Right cardiac atrium (tissue), 5 donors: ENCODE data around the gene PCIF1. TPM values are rescaled to one million over a fixed set of nuclear protein-coding genes. Genes with fewer than 3 reads are reported as not detected.
A peak's percentile ranks its signal among the peaks of the same experiment; 100 is the strongest.

Experiments
- ATAC-seq, 2 donors: fragments of 200-7000 bp; cut with Tn5 transposase; one replicate each; pipeline versions ENCODE4 v1.8.0 to v1.9.1; 2020; ENCODE audit warnings: moderate library complexity in 2 of 2, mild to moderate bottlenecking in 1 of 2
- DNase-seq, 3 donors: peaks; one replicate each; pipeline ENCODE4 v3.0.0-alpha.2; 2020
- H3K27ac ChIP-seq: one replicate; pipeline ENCODE4 v1.5.1; 2013; ENCODE audit warnings: mild to moderate bottlenecking, low read length, control low read depth, moderate library complexity
- H3K27me3 ChIP-seq: one replicate; pipeline ENCODE4 v1.6.1; 2013; ENCODE audit not compliant: control insufficient read depth, insufficient read depth
- H3K4me1 ChIP-seq: one replicate; pipeline ENCODE4 v1.6.1; 2013; ENCODE audit warnings: low read length; ENCODE audit not compliant: control insufficient read depth, insufficient read depth
- H3K4me3 ChIP-seq: one replicate; pipeline ENCODE4 v1.5.1; 2013; ENCODE audit warnings: low read length, control low read depth
- H3K9me3 ChIP-seq: one replicate; pipeline ENCODE4 v1.6.1; 2013; ENCODE audit warnings: low read length; ENCODE audit not compliant: control insufficient read depth
- WGBS: extraction: QIAGEN DNeasy Blood & Tissue Kit; methylation state at CpG from one replicate; pipeline ENCODE4 v1.1.7; 2013; 5-methylcytosine and 5-hydroxymethylcytosine counted together
- intact Hi-C, 4 donors: fragments of 100-400 bp; cut with DNase I; formaldehyde crosslinking; loops; one replicate each; pipeline versions ENCODE4 v1.11.0 to v1.14.0; 2022 to 2023
- polyA plus RNA-seq: library from polyadenylated mRNA; stranded (reverse); fragments of 200-250 nt; gene quantifications from one replicate; pipeline ENCODE4 v1.2.3, GENCODE V29; 2013
- total RNA-seq, 4 donors: library from RNA; stranded (reverse); fragmentation: NEBNext Ultra II Directional; extraction: Animal tissue kit (Norgen Biotek cat#: 25700); gene quantifications; one replicate each; pipeline ENCODE4 v1.2.1, GENCODE V29; 2021
- donor health status: healthy with polysubstance abuse.
- donor health status: DM: no; HTN: yes; CAD: no.
- donor health status: DM: no; HTN: no; CAD: no.
- donor health status: DM: no; HTN: yes; CAD: no; lungs with severe emphysema.
- donor health status: DM: yes; HTN: yes; CAD: no.

Gene PCIF1
- total and polyA plus RNA-seq, 5 donors, result 22.2 to 31.8 (median 29.1) TPM

DNA sequence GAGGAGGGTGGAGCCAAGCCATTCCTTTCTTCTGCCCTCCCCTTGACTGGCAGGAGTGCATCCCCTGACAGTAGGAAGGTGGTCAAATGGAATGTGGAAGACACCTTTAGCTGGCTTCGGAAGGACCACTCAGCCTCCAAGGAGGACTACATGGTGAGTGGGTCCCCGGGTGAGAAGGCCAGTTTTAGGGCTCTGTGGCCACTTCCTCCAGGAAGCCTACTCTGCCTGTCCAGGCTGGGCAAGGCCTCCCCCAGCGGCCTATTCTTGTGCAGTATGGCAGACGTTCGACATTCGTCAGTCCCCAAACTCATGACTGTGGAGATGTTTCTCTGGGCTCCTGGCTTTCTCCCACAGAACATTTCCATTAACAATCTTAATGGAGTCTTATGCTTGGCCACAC lies 9.1 kb downstream of the PCIF1 start:
- intact Hi-C loops, result no loop called here
- WGBS, result 89% methylated on average over 6 of the region's 6 CpGs
- ATAC-seq (no peak), DNase-seq (no peak)
- Histone ChIP-seq H3K27me3 (no peaks in the 10 kb centered on the region), H3K4me3 (no peak overlapping the region), H3K4me1 (no peaks in the 10 kb centered on the region), H3K27ac (no peak overlapping the region), H3K9me3 (no peaks in the 10 kb centered on the region)

DNA sequence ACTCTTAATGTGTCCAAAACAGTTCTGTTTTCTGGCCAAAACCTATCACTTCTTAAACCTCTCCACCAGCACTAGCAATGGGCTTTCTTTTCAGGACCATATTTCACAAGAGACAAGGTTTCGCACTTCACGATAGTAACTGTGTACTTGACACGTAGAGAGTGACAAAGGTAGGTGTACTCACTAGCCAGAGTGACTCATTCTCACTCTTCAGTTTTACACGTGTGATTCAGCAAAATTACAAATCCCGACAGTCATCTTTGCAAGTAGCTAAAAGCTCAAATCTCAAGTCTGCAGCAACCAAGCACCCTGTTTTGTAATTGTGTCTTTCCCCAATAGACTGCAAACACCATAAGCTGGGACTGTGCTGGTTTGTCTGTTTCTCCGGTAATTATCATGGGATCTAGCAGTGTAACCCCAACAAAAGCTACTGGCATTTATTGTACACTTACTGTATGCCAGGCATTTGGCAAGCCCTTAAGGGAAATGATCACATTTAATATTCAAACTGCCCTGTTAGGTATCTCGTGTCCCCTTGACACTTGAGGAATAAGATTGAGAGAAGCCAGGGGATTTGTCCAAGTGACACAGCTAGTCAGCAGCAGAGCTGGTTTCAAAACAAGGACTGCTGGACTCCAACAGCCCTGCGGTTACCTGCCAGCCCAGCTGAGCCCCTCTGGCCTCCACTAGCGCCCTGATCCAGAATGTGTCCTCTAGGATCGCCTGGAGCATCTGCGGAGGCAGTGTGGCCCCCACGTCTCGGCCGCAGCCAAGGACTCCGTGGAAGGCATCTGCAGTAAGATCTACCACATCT lies 9.9 kb downstream of the PCIF1 start:
- intact Hi-C loops, result no loop called here
- DNase-seq (no peak), ATAC-seq (no peak)
- H3K27me3 ChIP-seq, result no peaks in the 10 kb centered on the region
- H3K27ac ChIP-seq, result no peak overlapping the region
- no peaks in the 10 kb centered on the region for H3K9me3 ChIP-seq
- no peak overlapping the region for H3K4me3 ChIP-seq
- 85% methylated on average over 15 of the region's 15 CpGs for WGBS
- H3K4me1 ChIP-seq, result no peaks in the 10 kb centered on the region

DNA sequence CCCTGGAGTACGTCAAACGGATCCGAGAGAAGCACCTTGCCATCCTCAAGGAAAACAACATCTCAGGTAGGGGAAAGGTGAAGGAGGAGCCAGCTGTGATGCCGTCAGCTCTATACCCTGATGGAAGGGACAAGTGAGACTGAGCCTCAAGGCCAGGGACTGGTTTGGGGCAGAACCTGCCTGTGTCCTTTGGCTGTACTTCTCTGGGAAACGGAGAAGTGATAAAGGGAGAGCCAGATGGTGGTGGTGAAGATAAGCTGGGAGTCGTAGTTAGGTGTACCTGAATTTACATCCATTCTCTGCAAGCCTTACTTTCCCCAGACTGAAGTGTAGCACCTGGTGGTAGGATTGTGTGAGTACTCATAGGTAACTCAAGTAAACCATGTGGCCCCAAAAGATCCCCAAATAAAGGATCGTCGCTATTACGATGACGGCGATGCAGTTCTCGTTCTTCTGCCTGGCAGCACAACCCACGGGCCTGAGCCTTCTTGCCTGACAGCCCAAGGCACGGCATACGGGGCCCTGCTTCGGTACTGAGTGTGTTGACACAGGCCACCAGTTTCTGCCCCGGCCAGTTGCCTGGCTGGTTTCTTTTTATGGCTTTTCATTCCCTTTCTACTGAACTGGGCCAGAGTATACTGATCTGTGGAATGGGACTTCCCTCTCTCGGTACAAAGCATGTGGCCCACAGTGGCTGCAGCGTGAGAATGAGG lies 10.6 kb downstream of the PCIF1 start:
- Histone ChIP-seq H3K27me3 (no peaks in the 10 kb centered on the region), H3K27ac (no peak overlapping the region), H3K4me1 (no peaks in the 10 kb centered on the region), H3K9me3 (no peaks in the 10 kb centered on the region), H3K4me3 (no peak overlapping the region)
- DNase-seq (no peak), ATAC-seq (no peak)
- WGBS, result 86% methylated on average over 19 of the region's 19 CpGs
- intact Hi-C loops, result no loop called here

DNA sequence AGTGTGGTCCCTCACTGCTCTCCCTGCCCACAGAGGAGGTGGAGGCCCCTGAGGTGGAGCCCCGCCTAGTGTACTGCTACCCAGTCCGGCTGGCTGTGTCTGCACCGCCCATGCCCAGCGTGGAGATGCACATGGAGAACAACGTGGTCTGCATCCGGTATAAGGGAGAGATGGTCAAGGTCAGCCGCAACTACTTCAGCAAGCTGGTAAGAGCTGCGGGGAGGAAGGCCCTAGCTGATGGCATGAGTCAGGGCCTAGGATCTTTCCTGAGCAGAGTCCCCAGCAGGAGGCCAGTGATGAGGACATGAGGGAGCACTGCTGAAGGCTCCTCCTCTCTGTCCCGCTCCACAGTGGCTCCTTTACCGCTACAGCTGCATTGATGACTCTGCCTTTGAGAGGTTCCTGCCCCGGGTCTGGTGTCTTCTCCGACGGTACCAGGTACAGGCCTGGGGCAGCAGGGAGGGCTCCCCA lies 11.2 kb downstream of the PCIF1 start:
- Histone ChIP-seq H3K4me3 (no peak overlapping the region), H3K27me3 (no peaks in the 10 kb centered on the region), H3K9me3 (no peaks in the 10 kb centered on the region), H3K27ac (no peak overlapping the region), H3K4me1 (no peaks in the 10 kb centered on the region)
- DNase-seq, result no peak
- intact Hi-C loops, result no loop called here
- WGBS, result 84% methylated on average over 13 of the region's 13 CpGs
- no peak for ATAC-seq

DNA sequence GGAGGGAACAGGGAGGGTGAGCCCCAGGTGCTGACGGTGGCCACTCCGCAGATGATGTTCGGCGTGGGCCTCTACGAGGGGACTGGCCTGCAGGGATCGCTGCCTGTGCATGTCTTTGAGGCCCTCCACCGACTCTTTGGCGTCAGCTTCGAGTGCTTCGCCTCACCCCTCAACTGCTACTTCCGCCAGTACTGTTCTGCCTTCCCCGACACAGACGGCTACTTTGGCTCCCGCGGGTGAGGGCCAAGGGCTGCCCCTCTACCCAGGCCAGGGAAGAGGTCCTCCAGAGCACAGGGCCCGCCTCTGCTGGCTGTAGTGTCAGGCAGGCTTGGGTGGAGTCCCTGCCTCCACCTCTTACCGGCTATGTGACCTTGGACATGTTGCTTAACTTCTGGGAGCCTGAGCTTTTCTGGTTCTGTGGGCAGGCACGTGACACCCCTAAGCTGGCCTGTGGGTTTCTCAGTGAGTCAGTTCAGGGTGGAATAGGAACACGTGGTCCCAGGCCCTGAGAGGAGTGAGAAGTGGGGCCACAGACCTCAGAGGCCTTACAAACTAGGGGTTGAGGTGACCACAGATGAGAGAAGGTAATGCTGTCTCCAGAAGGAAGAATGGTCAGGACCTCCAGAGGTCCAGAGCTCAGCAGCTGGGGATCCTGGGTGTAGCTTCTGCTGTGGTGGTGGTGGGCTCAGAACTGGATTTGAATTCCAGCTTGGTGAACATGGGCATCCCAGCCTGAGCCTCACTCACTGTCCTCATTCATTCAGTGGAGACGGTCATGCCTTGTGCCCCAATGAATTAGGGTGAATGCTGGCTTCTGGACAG lies 11.9 kb downstream of the PCIF1 start:
- H3K27me3 ChIP-seq, result no peaks in the 10 kb centered on the region
- intact Hi-C loops, result no loop called here
- H3K4me3 ChIP-seq, result no peak overlapping the region
- DNase-seq (peak in 1 of 3 donors; percentile 62), ATAC-seq (peak; percentile 40 to 43)
- no peak overlapping the region for H3K27ac ChIP-seq
- no peaks in the 10 kb centered on the region for H3K4me1 ChIP-seq
- WGBS, result 82% methylated on average over 20 of the region's 20 CpGs
- no peaks in the 10 kb centered on the region for H3K9me3 ChIP-seq

DNA sequence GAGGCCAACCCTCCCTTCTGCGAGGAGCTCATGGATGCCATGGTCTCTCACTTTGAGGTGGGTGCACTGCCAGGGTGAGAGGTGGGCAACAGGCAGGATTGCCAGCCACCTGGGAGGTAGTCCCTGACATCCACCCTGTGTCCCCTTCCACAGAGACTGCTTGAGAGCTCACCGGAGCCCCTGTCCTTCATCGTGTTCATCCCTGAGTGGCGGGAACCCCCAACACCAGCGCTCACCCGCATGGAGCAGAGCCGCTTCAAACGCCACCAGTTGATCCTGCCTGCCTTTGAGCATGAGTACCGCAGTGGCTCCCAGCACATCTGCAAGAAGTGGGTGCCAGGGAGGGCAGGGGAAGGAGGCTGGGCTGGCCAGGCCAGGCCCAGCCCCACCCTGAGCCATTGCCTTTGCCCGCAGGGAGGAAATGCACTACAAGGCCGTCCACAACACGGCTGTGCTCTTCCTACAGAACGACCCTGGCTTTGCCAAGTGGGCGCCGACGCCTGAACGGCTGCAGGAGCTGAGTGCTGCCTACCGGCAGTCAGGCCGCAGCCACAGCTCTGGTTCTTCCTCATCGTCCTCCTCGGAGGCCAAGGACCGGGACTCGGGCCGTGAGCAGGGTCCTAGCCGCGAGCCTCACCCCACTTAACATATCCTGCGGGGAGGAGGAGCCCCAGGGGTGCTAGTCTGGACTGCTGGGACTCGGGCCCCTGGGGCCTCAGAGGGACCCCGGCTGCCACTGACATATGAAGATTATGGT lies 12.8 kb downstream of the PCIF1 start:
- Histone ChIP-seq H3K27me3 (no peaks in the 10 kb centered on the region), H3K4me3 (no peak overlapping the region), H3K4me1 (no peaks in the 10 kb centered on the region), H3K9me3 (no peaks in the 10 kb centered on the region), H3K27ac (no peak overlapping the region)
- DNase-seq, result no peak
- peak in 1 of 2 donors; percentile 2 for ATAC-seq
- intact Hi-C loops, result no loop called here
- 78% methylated on average over 29 of the region's 29 CpGs for WGBS

DNA sequence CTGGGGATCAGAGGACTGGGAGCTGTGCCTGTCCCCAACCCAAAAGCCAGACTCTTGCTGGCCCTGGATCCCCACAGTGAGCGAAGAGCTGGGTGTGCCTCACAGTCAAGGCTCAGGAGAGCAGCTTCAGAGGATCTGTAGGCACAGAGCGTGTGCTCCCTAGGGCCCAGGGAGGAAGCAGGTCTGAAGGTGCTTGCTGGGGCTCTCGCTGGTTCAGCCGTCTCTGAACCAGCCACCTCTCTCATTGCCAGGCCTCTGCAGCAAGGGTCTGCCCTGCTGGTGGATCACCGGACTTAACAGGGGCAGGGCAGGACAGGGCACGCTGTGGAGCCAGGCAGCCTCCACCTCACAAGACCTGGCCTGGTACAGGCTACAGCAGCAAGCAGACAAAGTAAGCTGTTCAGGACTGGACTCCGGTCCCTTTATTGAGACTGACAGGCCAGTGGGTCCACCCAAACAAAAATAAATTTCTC lies 13.8 kb downstream of the PCIF1 start:
- ATAC-seq, result no peak
- intact Hi-C loops, result no loop called here
- WGBS, result 81% methylated on average over 7 of the region's 7 CpGs
- H3K4me3 ChIP-seq, result no peak overlapping the region
- H3K27ac ChIP-seq, result no peak overlapping the region
- no peaks in the 10 kb centered on the region for H3K4me1 ChIP-seq
- peak in 1 of 3 donors; percentile 40 for DNase-seq
- no peaks in the 10 kb centered on the region for H3K27me3 ChIP-seq
- H3K9me3 ChIP-seq, result no peaks in the 10 kb centered on the region

DNA sequence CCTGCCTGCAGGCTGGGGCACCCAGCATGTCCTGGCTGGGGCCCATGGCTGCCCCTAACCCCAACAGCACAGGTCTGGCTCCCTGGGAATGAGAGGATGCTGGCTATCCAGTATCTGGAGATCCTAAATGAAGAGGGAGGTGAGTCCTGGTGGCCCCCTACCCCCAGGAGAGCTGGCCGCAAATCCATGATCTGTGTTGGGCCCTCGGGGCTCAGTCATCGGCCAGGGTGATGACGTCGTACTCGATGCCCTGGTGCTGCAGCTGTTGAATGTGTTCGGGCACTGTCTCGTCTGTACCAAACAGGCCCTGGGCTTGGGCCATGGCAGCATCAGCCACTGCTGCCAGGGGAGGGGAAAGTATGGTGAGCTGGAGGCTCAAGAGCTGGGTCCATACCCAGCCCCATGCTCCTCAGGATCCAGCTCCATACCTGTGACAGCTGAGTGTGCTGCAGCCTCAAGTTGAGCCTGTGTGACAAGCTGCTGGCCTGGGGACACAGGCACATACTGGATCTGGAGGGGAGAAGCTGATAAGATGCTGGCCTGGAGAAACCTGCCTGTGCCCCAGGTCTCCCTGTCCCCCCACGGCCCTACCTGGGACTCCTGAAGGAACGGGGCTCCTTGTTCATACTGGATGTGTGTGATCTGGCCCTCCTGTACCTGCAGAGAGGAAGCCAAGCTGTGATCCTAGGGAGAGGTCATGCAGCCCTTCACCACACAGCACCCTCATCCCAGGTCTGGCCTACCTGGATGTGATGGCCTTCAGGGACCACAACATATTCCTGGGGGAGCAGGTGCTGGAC lies 14.5 kb downstream of the PCIF1 start:
- H3K4me3 ChIP-seq, result no peak overlapping the region
- DNase-seq (peak in 1 of 3 donors; percentile 53), ATAC-seq (no peak)
- H3K9me3 ChIP-seq, result no peaks in the 10 kb centered on the region
- 65% methylated on average over 10 of the region's 10 CpGs for WGBS
- no peak overlapping the region for H3K27ac ChIP-seq
- intact Hi-C loops, result no loop called here
- no peaks in the 10 kb centered on the region for H3K4me1 ChIP-seq
- H3K27me3 ChIP-seq, result no peaks in the 10 kb centered on the region

DNA sequence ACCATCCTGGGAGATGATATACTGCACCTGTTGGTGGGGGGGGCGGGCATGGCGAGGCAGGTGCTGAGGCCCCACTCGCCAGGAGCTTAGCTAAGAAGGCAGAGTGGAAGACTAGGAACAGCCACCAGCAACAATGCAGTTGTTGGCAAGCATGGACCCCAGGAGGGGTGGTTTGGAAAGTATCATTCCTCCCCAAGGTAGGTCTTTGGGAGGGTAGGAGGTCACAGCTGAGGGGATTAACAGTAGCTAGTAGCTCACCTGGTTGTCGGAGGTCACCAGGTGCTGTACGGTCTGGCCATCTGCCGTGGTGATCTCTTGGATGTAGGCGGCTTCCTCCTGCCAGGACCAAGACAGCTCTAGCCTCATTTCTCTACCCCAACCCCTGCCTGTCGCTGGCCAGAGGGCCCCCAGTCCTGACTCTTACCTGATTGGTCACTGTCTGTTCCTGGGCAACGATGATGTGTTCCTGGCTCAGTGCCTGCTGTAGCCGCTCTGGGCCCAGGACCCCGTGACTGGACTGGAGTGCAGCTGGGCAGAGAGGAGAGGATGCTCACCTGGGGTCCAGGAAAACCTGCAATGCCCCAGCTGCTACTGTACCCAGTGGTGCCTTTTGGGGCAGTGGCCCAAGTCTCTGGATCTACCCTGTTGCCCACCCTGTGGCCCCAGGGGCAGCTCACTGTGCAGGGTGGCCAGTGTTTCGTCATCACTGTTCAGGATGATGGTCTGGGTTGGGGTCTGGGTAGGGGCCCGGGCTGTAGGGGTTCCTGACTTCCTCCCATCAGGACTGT lies 15.3 kb downstream of the PCIF1 start:
- no peak for ATAC-seq
- intact Hi-C loops, result loop anchor here in 1 of 4 donors (10.0 kb wide), 1 partner anchor 55 kb away; the partner anchor contains the start of genes CTSA and NEURL2
- Histone ChIP-seq H3K27me3 (no peaks in the 10 kb centered on the region), H3K27ac (no peak overlapping the region), H3K9me3 (no peaks in the 10 kb centered on the region), H3K4me1 (no peaks in the 10 kb centered on the region), H3K4me3 (no peak overlapping the region)
- 76% methylated on average over 13 of the region's 13 CpGs for WGBS
- DNase-seq, result peak in 1 of 3 donors; percentile 49
